GM21576 (cell line): ENCODE results near the gene ITGA3.

Source experiments
- ATAC-seq: cut with Tn5 transposase; IDR thresholded peaks from one replicate; pipeline ENCODE4 v1.9.1; 2021; ENCODE audit warnings: mild to moderate bottlenecking, moderate library complexity; ENCODE audit not compliant: unreplicated experiment

ITGA3 gene

DNA sequence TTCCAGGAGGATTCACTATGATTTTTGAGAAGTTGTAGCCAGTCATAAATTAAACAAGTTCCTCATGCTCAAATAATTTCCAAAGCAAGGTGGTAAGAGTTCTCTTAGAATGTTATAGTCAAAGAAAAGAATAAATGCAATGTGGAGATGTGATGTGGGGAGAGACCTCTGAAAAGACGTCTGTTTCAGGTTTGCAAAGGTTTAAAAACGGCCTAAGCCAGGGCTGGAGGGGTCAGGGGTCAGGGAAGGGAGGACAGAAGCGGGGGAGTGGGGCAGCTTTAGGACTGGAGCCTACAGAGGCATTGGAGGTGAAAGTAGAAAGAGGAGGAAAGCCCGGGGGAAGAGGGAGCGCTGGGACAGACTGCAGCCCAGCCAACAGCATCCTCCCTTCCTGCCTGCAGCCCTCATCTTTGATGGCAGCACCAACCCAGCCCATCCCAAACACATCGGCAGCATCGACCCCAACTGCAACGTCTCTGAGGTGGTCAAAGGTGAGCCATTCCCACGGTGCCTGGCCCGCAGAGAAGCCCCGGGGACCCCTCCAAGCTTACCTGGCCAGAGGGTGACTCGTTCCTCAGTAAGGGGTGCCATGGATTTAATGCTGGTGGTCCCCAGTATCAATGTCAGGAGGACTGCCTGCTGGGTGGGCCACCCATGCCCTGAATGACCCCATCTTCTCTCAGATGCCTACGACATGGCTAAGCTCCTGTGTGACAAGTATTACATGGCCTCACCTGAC, 50.7 kb downstream of the ITGA3 start:
- no peak for ATAC-seq

- ATAC-seq: no peak
Measured at GRCh38 chr17:50107790-50108414, 52.0 kb downstream of the ITGA3 start.

DNA sequence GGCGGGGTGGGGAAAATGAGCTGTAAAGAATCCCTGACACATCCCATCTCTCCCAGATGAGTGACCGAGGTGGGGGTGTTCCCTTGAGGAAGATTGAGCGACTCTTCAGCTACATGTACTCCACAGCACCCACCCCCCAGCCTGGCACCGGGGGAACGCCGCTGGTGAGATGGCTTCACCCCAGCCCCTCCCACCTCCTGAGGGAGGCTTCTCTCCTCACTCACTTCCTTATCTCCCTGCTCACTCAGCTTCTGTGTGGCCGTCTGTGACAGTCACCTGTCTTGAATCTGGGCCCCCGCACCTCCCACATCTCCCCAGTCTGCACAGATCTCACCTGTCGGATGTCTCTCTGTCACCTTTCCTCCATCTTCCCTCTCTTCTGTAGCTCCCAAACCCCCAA, 52.6 kb downstream of the ITGA3 start:
- ATAC-seq: no peak

GRCh38 chr17:50109207-50109606, 53.3 kb downstream of the ITGA3 start:
- ATAC-seq: no peak

GRCh38 chr17:50109785-50110184, 53.9 kb downstream of the ITGA3 start:
- no peak for ATAC-seq

DNA sequence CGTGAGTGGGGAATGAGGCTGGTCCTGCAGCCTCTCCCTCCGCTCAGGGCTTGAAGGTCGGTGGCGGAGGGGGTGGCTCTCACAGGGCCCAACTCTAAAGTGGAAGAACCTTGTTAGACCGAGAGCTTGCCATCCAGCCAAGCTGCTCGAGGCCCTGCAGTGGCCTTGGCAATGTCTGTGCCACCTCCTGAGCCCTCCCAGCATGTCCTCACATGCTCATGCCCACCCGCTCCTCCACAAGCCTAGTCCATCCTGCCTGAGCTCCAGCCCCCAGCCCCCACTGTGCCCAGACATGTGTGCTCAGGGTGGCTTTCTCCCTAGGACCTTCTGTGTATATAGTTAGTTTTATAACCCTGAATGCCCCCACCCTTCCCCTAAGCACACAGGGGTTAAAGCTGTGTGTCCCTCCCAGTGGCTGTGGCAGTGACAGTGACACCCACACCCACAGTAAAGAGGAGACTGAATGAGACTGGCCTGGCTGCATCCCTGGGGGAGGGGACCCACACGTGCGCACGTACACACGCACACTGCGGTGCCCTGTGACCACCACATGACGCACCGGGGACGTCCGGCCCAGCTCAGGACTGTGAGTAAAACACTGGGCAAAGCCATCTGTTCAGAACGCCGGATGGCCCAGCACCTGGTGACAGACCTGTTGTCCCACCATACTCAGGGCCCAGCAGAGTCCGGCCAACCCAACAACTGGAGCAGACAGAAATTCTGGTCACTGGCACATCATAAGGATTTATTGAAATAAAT, 54.9 kb downstream of the ITGA3 start:
- no peak for ATAC-seq

- no peak for ATAC-seq
Measured at GRCh38 chr17:50111673-50112655, 56.1 kb downstream of the ITGA3 start.

GRCh38 chr17:50112694-50113093, 56.8 kb downstream of the ITGA3 start:
- no peak for ATAC-seq

GRCh38 chr17:50113624-50114320, 57.9 kb downstream of the ITGA3 start:
- no peak for ATAC-seq

DNA sequence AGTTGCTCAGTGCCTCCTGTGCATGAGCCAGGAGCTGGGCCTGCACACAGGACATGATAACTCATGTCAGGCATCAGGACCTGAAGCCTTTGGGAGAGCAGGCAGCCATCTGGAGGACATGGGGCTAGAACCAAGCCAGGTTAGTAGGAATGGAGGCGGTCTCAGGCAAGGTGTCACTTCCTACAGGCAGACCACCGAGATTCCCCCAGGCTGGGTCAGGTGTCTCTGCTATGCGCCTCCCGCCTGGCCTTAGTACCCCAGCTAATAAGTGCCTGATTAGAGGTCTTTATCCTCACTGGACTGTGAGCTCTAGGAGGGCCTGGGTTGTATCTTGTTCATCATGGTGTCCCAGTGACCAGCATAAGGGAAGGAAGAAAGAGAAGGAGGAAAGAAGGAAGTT, 58.5 kb downstream of the ITGA3 start:
- ATAC-seq: no peak

GRCh38 chr17:50114849-50115357, 59.0 kb downstream of the ITGA3 start:
- no peak for ATAC-seq

GRCh38 chr17:50115756-50116155, 59.8 kb downstream of the ITGA3 start:
- ATAC-seq: no peak

GRCh38 chr17:50117202-50118051, 61.5 kb downstream of the ITGA3 start:
- ATAC-seq: no peak

DNA sequence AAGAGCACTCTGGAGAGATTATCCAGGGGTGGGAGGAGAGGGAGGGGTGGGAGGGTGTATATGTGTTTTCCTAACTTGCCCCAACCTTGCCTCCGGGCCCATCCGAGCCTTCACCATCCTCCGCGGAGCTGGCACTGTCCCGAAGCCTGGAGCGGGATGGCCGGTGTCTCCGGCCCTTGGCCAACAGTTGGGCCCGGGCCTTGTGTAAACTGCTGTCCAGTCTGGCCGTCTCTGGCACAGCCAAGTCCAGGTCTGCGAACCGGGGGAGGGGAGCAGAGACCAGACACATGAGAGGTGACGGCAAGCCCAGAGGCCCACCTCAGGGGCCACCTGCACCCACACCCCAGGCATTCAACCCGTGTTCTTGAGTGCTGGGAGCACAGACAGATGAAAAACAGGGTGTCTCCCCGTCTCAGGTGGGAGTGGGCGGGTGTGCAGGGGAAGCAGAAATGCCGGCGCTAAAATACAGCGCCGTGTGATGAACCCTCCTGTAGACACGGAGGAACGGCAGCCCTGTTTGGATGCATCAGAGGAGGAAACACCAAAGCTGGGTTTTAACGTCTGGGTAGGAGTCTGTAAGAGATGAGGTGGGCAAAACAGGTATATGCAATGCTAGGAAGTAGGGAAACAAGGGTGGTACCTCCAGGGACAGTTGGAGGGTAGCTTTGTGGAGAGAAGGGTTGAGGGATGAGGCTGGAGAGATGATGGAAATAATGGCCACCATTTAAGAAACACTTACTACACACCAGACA, 62.3 kb downstream of the ITGA3 start:
- no peak for ATAC-seq

GRCh38 chr17:50118828-50119218, 62.9 kb downstream of the ITGA3 start:
- ATAC-seq: no peak

GRCh38 chr17:50120475-50121253, 64.8 kb downstream of the ITGA3 start:
- no peak for ATAC-seq

- no peak for ATAC-seq
Measured at GRCh38 chr17:50122945-50123344, 67.0 kb downstream of the ITGA3 start.
